Prostate gland (tissue), 2 donors: ENCODE results near the gene TMEM107. TPM values are rescaled to one million over a fixed set of nuclear protein-coding genes. Genes with fewer than 3 reads are reported as not detected.

Source experiments
- DNase-seq: peaks from one replicate; pipeline ENCODE4 v3.0.0-alpha.2; 2019; ENCODE audit warnings: low spot score
- H3K27ac ChIP-seq, 2 donors: fragments of 200-600 bp; sonication (generic); 2 replicates each; pipeline ENCODE4 v1.5.1; 2017 to 2019
- H3K27me3 ChIP-seq: fragments of 200-600 bp; sonication (generic); replicated peaks from 2 replicates; pipeline ENCODE4 v1.5.1; 2019; ENCODE audit not compliant: insufficient read depth
- H3K36me3 ChIP-seq, 2 donors: fragments of 200-600 bp; sonication (generic); 1 replicate in 1 of 2; 2 replicates in 1 of 2; pipeline versions ENCODE4 v1.5.1 to v1.8.1; 2017 to 2019
- H3K4me1 ChIP-seq: fragments of 200-600 bp; sonication (generic); replicated peaks from 2 replicates; pipeline ENCODE4 v1.5.1; 2019
- H3K4me3 ChIP-seq, 2 donors: fragments of 200-600 bp; sonication (generic); 2 replicates each; pipeline ENCODE4 v1.5.1; 2017 to 2019
- H3K9me3 ChIP-seq: fragments of 200-600 bp; sonication (generic); 2 replicates; pipeline ENCODE4 v1.5.1; 2017
- POLR2A ChIP-seq: fragments of 450-650 bp; IDR thresholded peaks from one replicate; pipeline ENCODE4 v1.6.1; 2016; ENCODE audit warnings: antibody characterized with exemption, mild to moderate bottlenecking
- POLR2AphosphoS5 ChIP-seq: sonication (generic); formaldehyde crosslinking; IDR thresholded peaks from one replicate; pipeline ENCODE4 v1.6.1; 2017; ENCODE audit warnings: antibody characterized with exemption
- WGBS: methylation state at CpG from one replicate; pipeline ENCODE4 v1.1.5; 2018; 5-methylcytosine and 5-hydroxymethylcytosine counted together
- intact Hi-C: fragments of 100-400 bp; cut with DNase I; formaldehyde crosslinking; loops from one replicate; pipeline ENCODE4 v1.14.2; 2022
- total RNA-seq, 2 donors: library from RNA; depleted of rRNA; stranded (reverse); fragments of >200 nt; gene quantifications; one replicate each; pipeline ENCODE4 v1.1.0, GENCODE V29; 2016
- TF ChIP-seq, protein P1 (sequence below), 4 experiments: fragments of 200-600 bp in 2 of 4; fragments of 450-650 bp in 2 of 4; sonication (generic) in 2 of 4; IDR thresholded peaks; 1 replicate in 3 of 4; 2 replicates in 1 of 4; pipeline ENCODE4 v1.5.1; 2016 to 2019; ENCODE audit warnings: antibody characterized with exemption in 4 of 4, mild to moderate bottlenecking in 2 of 4, moderate library complexity in 2 of 4

The TMEM107 gene
- total RNA-seq, 2 donors from 2014 or later = 8.6 to 13.9 TPM

- Histone ChIP-seq H3K36me3 (peaks cover 35 to 50% of the 10 kb centered on the region in 2 donors), H3K27me3 (no peaks in the 10 kb centered on the region), H3K27ac (peak overlapping the region; percentile 92 to 94), H3K4me1 (no peaks in the 10 kb centered on the region), H3K4me3 (no peak overlapping the region), H3K9me3 (no peaks in the 10 kb centered on the region)
- no peak for DNase-seq
- TF ChIP-seq, protein P1, sequence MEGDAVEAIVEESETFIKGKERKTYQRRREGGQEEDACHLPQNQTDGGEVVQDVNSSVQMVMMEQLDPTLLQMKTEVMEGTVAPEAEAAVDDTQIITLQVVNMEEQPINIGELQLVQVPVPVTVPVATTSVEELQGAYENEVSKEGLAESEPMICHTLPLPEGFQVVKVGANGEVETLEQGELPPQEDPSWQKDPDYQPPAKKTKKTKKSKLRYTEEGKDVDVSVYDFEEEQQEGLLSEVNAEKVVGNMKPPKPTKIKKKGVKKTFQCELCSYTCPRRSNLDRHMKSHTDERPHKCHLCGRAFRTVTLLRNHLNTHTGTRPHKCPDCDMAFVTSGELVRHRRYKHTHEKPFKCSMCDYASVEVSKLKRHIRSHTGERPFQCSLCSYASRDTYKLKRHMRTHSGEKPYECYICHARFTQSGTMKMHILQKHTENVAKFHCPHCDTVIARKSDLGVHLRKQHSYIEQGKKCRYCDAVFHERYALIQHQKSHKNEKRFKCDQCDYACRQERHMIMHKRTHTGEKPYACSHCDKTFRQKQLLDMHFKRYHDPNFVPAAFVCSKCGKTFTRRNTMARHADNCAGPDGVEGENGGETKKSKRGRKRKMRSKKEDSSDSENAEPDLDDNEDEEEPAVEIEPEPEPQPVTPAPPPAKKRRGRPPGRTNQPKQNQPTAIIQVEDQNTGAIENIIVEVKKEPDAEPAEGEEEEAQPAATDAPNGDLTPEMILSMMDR (IDR thresholded peaks at IDR 0.05) = no peak
- TF ChIP-seq POLR2AphosphoS5 = no peak
- intact Hi-C loops = no loop called here
- 82% methylated on average over 18 of the region's 18 CpGs for WGBS
Measured at GRCh38 chr17:8140065-8141029, 35.8 kb downstream of the TMEM107 start.

DNA sequence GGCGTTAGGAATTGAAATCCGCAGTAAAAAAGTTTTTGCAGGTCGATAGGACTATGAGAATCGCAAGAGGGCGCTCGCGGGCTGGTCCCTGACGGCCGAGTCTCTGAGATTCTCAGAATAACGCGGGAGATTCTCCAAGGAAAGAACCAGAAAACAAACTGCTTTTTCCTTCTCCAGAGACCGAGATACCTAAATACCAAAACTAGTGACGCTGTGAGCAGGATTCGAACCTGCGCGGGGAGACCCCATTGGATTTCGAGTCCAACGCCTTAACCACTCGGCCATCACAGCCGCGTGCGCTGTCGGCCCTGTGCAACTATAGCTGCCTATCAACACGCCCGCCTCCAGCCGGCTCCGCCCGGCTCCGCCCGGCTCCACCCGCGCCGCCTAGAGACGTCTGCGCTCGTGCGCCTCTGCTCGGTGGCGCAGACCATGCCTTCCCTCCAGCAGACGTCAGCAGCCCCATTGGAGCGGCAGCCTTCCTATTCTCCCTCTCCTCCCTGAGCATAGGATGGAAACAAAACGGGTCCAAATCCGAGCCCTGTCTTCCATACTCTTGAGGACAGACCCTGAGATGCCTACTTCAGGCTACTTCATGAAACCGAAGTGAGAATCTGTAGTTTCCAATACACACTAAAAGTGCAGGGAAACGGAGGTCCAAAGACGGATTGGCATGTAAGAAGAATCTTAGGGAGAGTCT lies 37.4 kb downstream of the TMEM107 start:
- no peaks in the 10 kb centered on the region for H3K4me1 ChIP-seq
- intact Hi-C loops = no loop called here
- H3K36me3 ChIP-seq = peaks cover 21 to 34% of the 10 kb centered on the region in 2 donors
- H3K27me3 ChIP-seq = no peaks in the 10 kb centered on the region
- no peaks in the 10 kb centered on the region for H3K9me3 ChIP-seq
- peak; percentile 93 for DNase-seq
- H3K27ac ChIP-seq = peak overlapping the region; percentile 92 to 94
- WGBS = under 1% methylated on average over 39 of the region's 46 CpGs
- TF ChIP-seq POLR2A = peak; percentile 69
- TF ChIP-seq POLR2AphosphoS5 = peak; percentile 96
- TF ChIP-seq, protein P1 (IDR thresholded peaks at IDR 0.05) = peak; percentile 61 to 96 (median 92)
- peak overlapping the region in 1 of 2 donors; percentile 8 for H3K4me3 ChIP-seq

DNA sequence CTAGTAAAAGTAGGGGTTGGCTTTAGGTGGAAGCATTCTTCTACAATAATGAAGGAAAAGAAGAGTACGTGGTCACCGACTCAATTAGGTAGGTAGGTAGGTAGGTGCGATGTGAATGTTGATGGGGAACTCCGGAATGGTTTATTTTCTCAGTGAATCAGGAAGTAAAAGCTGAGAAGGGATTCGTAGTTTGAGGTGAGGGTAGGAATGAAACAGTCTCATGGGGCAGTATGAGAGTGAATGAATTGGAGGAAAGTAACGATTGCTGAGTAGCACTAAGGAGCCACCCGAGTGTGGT lies 37.9 kb downstream of the TMEM107 start:
- intact Hi-C loops = no loop called here
- TF ChIP-seq, protein P1 (IDR thresholded peaks at IDR 0.05) = no peak
- no peak for TF ChIP-seq POLR2AphosphoS5
- TF ChIP-seq POLR2A = no peak
- no peaks in the 10 kb centered on the region for H3K9me3 ChIP-seq
- H3K4me3 ChIP-seq = peak overlapping the region in 1 of 2 donors; percentile 8
- peak overlapping the region; percentile 92 to 94 for H3K27ac ChIP-seq
- DNase-seq = no peak
- WGBS = under 1% methylated on average over 7 of the region's 7 CpGs
- H3K4me1 ChIP-seq = no peaks in the 10 kb centered on the region
- H3K27me3 ChIP-seq = no peaks in the 10 kb centered on the region
- H3K36me3 ChIP-seq = peaks cover 18 to 29% of the 10 kb centered on the region in 2 donors

- no peak overlapping the region for H3K4me3 ChIP-seq
- H3K36me3 ChIP-seq = peaks cover 13 to 24% of the 10 kb centered on the region in 2 donors
- no peaks in the 10 kb centered on the region for H3K27me3 ChIP-seq
- no peak for DNase-seq
- peak overlapping the region; percentile 92 to 94 for H3K27ac ChIP-seq
- intact Hi-C loops = no loop called here
- TF ChIP-seq, protein P1 (IDR thresholded peaks at IDR 0.05) = no peak
- TF ChIP-seq POLR2AphosphoS5 (no peak), POLR2A (no peak)
- WGBS = 25% methylated on average over 21 of the region's 21 CpGs
- H3K9me3 ChIP-seq = no peaks in the 10 kb centered on the region
- H3K4me1 ChIP-seq = no peaks in the 10 kb centered on the region
Measured at GRCh38 chr17:8137645-8138373, 38.4 kb downstream of the TMEM107 start.
